Neural cell (in vitro differentiated cells): Measurements from ENCODE around the gene FYB1.

Experiments used
- EP300 ChIP-seq: fragments of 450-650 bp; conservative IDR thresholded peaks from 2 replicates; pipeline ENCODE4 v1.6.1; 2014; ENCODE audit warnings: antibody characterized with exemption, mild to moderate bottlenecking, moderate library complexity; ENCODE audit not compliant: poor library complexity, severe bottlenecking
- TF ChIP-seq, protein P1 (sequence below): fragments of 450-650 bp; IDR thresholded peaks from 2 replicates; pipeline ENCODE4 v1.5.1; 2014; ENCODE audit warnings: antibody characterized with exemption, mild to moderate bottlenecking, moderate library complexity; ENCODE audit not compliant: poor library complexity, severe bottlenecking

DNA sequence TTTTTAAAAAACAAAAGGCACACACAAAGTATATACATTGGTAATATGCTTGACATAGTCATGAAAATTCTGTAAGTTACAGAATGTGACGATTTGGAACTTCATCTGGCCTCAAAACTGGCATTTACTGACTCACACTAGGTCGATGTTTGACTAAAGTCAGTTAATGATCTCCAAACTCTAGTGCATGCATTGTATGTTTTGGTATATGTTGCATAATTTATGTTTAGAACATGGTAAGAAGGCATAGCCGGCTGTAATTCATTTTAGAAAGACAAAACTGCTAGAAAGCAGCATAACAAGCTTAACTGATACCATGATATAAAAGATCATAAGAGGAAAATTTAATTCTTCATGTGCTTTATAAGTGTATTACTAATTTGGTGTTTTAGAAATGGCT lies 86.6 kb downstream of the FYB1 start:
- TF ChIP-seq, protein P1, sequence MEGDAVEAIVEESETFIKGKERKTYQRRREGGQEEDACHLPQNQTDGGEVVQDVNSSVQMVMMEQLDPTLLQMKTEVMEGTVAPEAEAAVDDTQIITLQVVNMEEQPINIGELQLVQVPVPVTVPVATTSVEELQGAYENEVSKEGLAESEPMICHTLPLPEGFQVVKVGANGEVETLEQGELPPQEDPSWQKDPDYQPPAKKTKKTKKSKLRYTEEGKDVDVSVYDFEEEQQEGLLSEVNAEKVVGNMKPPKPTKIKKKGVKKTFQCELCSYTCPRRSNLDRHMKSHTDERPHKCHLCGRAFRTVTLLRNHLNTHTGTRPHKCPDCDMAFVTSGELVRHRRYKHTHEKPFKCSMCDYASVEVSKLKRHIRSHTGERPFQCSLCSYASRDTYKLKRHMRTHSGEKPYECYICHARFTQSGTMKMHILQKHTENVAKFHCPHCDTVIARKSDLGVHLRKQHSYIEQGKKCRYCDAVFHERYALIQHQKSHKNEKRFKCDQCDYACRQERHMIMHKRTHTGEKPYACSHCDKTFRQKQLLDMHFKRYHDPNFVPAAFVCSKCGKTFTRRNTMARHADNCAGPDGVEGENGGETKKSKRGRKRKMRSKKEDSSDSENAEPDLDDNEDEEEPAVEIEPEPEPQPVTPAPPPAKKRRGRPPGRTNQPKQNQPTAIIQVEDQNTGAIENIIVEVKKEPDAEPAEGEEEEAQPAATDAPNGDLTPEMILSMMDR = no peak
- TF ChIP-seq EP300 = no peak
